ENCODE results near the gene ABCA3.
A peak's percentile ranks its signal among the peaks of the same experiment; 100 is the strongest.
"Not testable (repeated sequence)": the region's sequence is repeated elsewhere in the genome, so short reads cannot be mapped to it uniquely, and the experiment has no call there.

The ABCA3 gene

GRCh38 chr16:2340564-2341455 is at the start of gene ABCA3:
Gene ABCA3, minus strand, starts transcription at chr16:2340728. Its CDS starts 14,262 bp downstream, at chr16:2326466.
- DNase-seq, result peak; percentile 3

GRCh38 chr16:2388875-2389433 is 48.4 kb upstream of the ABCA3 start:
- DNase-seq, result no peak

- DNase-seq, result no peak
Observed at GRCh38 chr16:2388139-2388874, 47.8 kb upstream of the ABCA3 start.

- DNase-seq, result no peak
Observed at GRCh38 chr16:2386990-2387389, 46.5 kb upstream of the ABCA3 start.

GRCh38 chr16:2385982-2386381 is 45.5 kb upstream of the ABCA3 start:
- not testable (repeated sequence) for DNase-seq

GRCh38 chr16:2385190-2385836 is 44.8 kb upstream of the ABCA3 start:
- DNase-seq, result no peak

- no peak for DNase-seq
Observed at GRCh38 chr16:2384426-2384825, 43.9 kb upstream of the ABCA3 start.

GRCh38 chr16:2383501-2383900 is 43.0 kb upstream of the ABCA3 start:
- no peak for DNase-seq

- DNase-seq, result no peak
Observed at GRCh38 chr16:2374644-2375043, 34.1 kb upstream of the ABCA3 start.

GRCh38 chr16:2373176-2373575 is 32.6 kb upstream of the ABCA3 start:
- no peak for DNase-seq

- DNase-seq, result no peak
Observed at GRCh38 chr16:2372684-2373083, 32.2 kb upstream of the ABCA3 start.

- DNase-seq, result no peak
Observed at GRCh38 chr16:2371421-2371820, 30.9 kb upstream of the ABCA3 start.

- no peak for DNase-seq
Observed at GRCh38 chr16:2370721-2371120, 30.2 kb upstream of the ABCA3 start.

- no peak for DNase-seq
Observed at GRCh38 chr16:2366660-2367309, 26.3 kb upstream of the ABCA3 start.

- no peak for DNase-seq
Observed at GRCh38 chr16:2365397-2366294, 25.1 kb upstream of the ABCA3 start.

GRCh38 chr16:2364638-2365210 is 24.2 kb upstream of the ABCA3 start:
- DNase-seq, result no peak

GRCh38 chr16:2362218-2362617 is 21.7 kb upstream of the ABCA3 start:
- DNase-seq, result no peak

GRCh38 chr16:2361129-2361528 is 20.6 kb upstream of the ABCA3 start:
- DNase-seq, result no peak

- no peak for DNase-seq
Observed at GRCh38 chr16:2359919-2360318, 19.4 kb upstream of the ABCA3 start.

GRCh38 chr16:2358811-2359210 is 18.3 kb upstream of the ABCA3 start:
- no peak for DNase-seq

- no peak for DNase-seq
Observed at GRCh38 chr16:2357331-2357730, 16.8 kb upstream of the ABCA3 start.

Measured in SIG-M5 (cell line).